Choroid plexus epithelial cell (primary cell): ENCODE measurements around the gene TMEM263.

Experiments
- DNase-seq: peaks from one replicate; pipeline ENCODE4 v3.0.0-alpha.2; 2010; ENCODE audit warnings: low read depth
- H3K4me3 ChIP-seq: 2 replicates; pipeline ENCODE4 v1.5.1; 2011; ENCODE audit warnings: low read depth, mild to moderate bottlenecking, control low read depth, low read length, moderate library complexity
- TF ChIP-seq, protein P1 (sequence below): conservative IDR thresholded peaks from 2 replicates; pipeline ENCODE4 v1.5.1; 2011; ENCODE audit warnings: low read depth, mild to moderate bottlenecking, control low read depth, inconsistent platforms, low read length, moderate library complexity

The TMEM263 gene

DNA sequence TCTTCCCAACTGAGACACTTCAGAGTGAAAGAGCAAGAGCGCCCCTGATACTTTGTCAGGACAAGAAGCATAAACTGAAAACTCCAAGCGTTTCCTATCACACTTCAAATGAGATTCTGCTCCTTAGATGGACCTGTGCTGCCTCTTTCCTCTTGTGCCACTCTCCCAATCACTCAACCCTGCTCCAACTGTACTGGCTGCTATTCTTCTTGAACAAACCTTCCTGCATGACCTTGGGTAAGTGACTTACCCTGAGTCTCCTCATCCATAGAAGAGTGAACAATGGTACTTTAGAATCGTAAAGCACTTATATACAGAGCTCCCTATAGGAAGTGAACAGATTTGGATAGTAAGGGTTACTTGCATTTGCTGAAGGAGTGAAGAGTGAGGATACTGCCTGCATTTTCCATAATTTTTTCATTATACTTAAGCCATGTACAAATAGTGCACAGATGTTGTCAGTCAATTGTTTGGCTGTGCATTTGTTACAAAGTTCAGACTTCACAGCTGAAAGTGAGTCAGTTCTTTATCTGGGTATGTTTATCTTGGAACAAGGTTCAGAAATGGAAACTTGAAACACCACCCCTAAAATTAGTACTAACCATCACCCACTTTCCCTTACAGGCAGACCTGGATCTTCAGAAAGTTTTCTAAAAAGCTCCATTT lies 20.4 kb downstream of the TMEM263 start:
- TF ChIP-seq, protein P1, sequence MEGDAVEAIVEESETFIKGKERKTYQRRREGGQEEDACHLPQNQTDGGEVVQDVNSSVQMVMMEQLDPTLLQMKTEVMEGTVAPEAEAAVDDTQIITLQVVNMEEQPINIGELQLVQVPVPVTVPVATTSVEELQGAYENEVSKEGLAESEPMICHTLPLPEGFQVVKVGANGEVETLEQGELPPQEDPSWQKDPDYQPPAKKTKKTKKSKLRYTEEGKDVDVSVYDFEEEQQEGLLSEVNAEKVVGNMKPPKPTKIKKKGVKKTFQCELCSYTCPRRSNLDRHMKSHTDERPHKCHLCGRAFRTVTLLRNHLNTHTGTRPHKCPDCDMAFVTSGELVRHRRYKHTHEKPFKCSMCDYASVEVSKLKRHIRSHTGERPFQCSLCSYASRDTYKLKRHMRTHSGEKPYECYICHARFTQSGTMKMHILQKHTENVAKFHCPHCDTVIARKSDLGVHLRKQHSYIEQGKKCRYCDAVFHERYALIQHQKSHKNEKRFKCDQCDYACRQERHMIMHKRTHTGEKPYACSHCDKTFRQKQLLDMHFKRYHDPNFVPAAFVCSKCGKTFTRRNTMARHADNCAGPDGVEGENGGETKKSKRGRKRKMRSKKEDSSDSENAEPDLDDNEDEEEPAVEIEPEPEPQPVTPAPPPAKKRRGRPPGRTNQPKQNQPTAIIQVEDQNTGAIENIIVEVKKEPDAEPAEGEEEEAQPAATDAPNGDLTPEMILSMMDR, result no peak
- H3K4me3 ChIP-seq, result no peak overlapping the region
- DNase-seq, result peak; percentile 87

DNA sequence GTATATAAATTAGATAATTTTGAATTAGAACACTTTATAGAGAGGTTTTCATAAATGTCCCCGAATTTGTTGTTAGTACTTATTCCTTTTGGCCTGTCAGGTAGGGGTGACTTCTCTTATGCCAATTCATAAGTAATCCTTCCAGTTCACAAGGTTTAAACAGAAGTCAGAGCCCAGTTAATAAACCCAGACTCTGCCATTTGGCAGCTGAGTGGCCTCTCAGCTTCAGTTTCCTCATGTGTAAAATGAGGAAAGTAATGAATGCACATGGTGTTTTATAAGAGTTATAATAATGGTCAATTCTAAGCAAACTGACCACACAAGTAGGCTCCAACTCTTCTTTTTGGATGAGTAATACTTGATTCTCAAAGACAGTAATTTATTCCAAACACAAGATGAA lies 21.0 kb downstream of the TMEM263 start:
- no peak for DNase-seq
- TF ChIP-seq, protein P1, result no peak

DNA sequence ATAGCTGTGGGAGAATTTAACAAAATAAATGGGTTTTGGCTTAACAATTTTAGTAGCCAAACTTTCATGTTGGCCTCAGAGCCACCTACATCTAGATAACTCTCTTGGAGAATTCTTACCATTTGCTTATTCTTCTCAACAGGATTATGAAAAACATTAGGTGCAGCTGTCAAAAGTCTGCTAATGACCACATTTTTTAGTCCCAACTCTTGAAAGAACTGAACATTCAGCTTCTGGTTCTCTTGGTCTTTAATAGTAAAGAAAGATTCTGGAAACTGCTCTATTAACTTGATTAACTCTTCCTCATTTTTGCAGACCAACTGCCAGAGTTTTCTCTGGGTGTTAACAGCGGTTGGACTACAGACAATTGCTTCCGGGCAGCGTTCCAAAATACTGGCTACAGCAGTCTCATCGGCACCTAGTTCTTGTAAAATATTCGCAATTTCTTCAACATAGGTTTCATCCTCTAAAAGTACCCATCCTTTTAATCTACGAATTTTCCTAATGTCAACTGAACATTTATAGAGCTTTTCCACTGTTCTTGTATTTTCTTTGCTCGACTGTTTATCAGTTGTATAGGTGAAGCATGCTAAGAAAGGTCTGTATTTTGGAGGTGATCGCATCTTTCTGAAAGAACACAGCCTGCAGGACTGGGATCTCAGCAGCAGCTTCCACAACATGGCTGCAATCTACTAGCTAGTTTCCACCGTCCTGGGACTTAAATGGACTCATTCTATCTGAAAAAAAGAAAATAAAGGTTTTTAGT lies 22.5 kb downstream of the TMEM263 start:
- no peak overlapping the region for H3K4me3 ChIP-seq
- TF ChIP-seq, protein P1, result no peak
- peak; percentile 78 for DNase-seq

More for the DNA sequence above, 21.0 kb downstream of the TMEM263 start:
- no peak overlapping the region for H3K4me3 ChIP-seq

DNA sequence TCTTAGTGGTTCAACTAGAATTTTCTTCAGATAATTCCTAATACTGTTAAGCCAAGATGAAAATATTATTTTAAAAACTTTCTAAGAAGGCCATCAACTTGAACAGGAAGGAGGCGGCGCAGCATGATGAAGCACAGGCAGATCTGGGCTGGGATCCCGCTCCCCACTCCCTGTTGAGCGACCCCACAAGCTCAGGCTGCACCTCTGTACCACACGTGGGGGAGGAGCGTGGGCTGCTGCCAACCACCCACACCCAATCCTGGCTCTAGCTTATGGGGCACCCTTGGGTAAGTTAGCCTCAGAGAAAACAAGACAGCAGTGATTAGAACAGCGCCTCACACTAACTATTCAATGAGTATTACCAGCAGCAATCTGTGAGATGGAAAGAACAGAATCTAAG lies 25.2 kb downstream of the TMEM263 start:
- DNase-seq, result peak; percentile 77
- H3K4me3 ChIP-seq, result no peak overlapping the region
- TF ChIP-seq, protein P1, result no peak

DNA sequence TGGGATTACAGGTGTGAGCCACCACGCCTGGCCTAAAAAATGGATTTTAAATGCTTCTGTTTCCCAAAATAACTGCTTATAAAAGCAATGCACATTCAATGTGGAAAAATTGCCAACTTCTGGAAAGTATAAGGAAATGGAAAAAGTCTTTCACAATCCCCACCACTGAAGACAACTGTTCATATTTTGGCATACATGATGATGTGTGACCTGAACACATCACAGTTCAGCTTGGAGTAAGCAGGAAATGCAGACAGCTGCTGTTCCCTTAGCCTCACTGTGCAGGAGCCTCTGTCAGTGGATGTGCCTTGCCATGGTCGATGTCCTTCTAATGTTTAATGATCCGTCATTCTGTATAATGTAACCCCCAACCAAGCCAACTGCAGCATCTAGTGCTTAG lies 26.1 kb downstream of the TMEM263 start:
- H3K4me3 ChIP-seq, result no peak overlapping the region
- TF ChIP-seq, protein P1, result no peak
- peak; percentile 68 for DNase-seq

DNA sequence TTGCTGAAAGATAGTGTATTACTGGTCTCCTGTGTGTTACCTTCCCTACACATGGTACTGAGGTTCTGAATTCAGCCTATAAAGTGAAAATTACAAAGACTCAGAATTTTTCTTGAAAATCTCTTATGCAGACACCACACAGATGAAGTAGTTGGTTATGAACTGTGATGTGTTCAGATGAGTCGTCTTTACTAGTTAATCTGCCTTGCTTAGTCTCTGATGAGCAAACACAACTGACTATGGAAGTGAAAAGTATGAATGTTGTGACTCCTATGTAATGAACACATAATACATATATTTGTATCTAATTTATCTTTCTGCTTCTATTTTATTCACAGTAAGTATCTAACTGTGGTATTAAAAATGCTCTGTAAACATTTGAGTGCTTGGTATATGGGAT lies 26.5 kb downstream of the TMEM263 start:
- TF ChIP-seq, protein P1, result no peak
- no peak overlapping the region for H3K4me3 ChIP-seq
- no peak for DNase-seq
